GM18867 (cell line): ENCODE results near the gene FCN3.
A peak's percentile ranks its signal among the peaks of the same experiment; 100 is the strongest.

Experiments
- ATAC-seq: cut with Tn5 transposase; IDR thresholded peaks from one replicate; pipeline ENCODE4 v1.9.1; 2021; ENCODE audit warnings: mild to moderate bottlenecking, moderate library complexity; ENCODE audit not compliant: unreplicated experiment

The FCN3 gene

GRCh38 chr1:27343639-27344025, 31.0 kb downstream of the FCN3 start:
- no peak for ATAC-seq

GRCh38 chr1:27342778-27343638, 31.6 kb downstream of the FCN3 start:
- no peak for ATAC-seq

- no peak for ATAC-seq
Observed at GRCh38 chr1:27342391-27342777, 32.2 kb downstream of the FCN3 start.

DNA sequence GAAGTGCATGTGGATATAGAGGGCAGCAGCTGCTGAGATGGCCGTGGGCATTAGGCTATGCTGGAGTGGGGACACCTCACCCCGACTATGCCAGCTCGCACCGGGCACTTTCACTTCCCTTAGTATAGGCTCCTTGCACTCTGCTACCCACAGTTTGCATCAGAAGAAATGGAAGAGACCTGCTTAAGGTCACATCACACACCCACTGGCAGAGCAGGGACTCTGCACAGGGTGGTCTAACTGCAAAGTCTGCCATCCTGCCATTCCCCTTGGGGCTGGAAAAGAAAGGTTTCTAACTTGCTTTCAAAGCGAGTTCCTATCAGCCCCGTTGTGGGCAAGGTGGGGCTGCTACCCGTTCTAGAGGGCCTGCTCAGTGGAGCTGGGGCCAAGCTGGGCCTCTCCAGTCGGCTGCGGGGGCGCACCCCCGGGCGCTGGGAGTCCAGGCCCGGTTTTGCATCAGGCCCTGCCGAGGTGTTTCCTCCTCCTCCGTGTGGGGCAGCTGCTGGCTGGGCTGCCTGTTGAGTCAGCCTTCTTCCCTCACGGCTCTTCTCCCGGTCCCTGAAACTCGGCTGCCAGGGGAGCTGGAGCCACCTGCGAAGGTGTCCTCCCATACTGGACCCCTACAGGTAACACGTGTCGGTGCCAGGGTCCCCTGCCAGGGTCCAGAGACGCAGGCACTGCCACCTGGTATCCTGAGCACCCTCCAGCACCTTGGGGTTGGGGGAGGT, 32.9 kb downstream of the FCN3 start, which contains the start of gene SYTL1:
Gene SYTL1, plus strand, starts transcription at position 498 of the 728 bp plus-strand sequence. CDS start 3,313 bp downstream, outside the sequence.
- peak; percentile 55 for ATAC-seq

DNA sequence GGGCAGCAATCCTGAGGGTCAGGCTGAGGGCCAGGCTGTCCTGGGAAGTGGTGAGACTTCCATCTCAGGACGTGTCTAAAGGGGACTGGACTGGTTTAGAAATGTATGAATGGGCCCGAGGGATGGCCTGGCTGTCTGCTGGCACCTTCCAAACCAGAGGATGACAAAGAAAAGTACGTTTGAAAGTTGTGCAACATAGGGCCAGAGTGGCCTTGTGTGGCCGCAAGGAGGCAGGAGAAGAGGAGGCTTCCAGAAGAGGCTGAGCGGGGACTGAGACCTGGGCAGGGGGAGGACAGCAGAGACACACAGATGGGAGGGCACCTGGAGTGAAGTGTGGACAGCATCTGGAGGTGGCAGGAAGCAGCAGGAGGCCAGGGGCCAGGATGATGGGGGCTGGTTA, 35.4 kb downstream of the FCN3 start:
- no peak for ATAC-seq

GRCh38 chr1:27338751-27339150, 35.9 kb downstream of the FCN3 start:
- ATAC-seq, result no peak

- no peak for ATAC-seq
Observed at GRCh38 chr1:27336756-27337155, 37.9 kb downstream of the FCN3 start.

DNA sequence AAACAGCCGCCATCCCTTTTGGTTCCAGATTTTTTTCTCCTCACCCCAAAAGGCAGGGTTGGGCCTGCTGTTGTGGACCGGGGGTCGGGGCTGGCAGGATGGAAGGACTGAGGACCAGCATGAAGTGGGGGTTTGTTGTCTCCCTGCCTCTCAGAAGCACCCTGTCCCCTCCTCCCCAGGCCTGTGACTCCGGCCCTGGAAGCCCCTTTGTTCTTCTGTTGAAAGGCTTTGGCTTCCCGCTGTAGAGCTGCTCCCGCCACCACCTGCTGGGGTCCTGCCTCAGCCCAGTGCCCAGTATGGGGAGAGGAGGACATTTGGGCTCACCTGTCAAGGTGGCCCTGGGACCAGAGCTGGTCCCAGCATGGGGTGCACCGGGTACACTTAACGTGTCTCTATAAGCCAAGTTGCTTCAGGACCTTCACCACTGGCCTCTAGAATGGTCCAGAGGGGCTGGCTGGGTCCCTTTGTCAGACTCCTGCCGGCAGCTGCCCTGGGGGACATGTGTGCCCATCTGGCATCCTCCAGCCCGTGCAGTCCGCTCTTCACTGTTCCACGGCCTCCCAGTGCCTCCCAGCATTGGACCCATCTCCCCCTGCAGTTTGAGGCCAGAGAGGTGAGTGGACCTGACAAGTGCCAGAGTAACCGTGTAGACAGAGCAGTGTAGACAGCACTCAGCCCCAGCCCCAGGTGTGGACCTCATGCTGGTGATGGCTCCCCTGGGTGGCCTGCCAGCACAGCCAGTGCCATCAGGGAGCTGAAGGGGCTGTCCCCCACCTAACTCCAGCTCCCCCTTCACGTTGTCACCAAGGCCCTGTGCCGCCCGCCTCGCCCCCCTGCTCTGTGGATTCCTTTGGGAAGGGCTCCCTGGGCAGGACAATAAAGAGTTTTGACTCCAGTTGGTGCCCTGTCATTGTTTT, 38.9 kb downstream of the FCN3 start:
- ATAC-seq, result no peak

DNA sequence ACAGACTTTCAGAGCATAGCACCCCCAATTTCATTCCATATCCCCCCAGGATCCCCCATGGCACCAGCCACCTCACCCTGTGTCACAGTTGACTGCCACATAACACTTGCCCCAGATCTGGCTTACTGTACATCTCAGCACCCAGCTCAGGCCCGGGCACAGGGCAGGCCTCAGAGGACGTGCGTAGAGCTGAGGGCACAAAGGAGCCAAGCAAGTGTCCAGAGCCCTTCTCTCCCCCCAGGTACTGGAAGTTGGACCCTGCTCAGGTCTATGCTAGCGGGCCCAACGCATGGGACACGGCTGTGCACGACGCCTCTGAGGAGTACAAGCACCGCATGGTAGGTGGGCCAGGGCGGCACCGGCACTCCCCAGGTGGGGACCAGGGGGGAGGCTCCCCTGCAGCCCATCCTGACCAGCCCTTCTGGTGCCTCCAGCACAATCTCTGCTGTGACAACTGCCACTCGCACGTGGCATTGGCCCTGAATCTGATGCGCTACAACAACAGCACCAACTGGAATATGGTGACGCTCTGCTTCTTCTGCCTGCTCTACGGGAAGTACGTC, 40.8 kb downstream of the FCN3 start:
- ATAC-seq, result no peak

DNA sequence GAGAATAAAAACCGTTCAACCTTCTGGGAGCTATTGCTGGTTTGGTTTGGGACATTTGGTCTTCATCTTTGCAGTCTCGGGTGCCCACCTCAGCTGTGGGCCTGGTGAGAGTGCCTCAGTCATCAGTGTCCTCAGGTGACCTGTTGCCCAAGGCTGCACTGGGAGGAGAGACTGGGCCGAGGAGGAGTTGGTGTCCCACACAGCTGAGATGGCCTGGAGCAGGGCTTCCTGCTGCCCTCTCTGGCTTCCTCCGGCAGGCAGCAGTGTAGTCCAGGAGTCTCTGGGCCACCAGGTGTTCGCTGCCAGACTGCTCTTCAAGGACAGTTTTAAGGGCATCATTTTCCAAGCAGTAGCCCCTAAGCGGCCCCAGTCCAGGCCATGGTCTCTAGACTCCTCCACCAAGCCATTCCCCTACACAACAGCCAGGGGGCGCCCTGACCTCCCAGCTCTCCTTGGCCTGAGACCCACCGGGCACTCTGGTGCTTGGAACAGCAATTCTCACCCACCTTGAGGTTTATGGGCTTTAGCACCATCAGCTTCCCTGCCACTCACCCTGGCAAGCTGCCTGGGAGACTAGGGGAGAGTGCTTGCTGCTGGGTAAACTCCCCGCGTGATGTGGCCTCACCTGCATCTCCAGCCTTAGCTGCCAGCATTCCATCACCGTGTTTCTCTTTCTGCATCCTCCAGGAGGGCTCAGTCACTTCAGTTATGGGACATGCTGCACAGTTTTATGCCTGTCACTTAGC, 41.9 kb downstream of the FCN3 start:
- ATAC-seq, result no peak

DNA sequence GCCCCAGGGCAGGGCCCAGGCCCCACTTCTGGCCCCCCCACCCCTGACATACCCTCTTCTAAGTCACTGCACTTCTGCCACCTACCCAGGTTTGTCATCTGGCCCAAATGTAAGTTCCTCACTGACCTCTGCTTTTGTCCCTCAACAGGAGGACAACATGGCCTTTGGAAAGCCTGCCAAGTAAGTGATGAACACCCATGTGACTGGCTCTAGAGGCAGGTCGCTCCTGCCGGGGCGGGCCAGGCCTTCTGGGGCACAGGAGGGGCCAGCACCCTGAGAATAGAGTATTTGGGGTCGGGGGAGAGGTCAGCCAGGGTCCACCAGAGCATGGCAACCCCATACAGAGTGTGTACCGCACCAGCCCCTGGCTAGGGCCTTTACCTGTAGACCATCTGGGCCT, 42.7 kb downstream of the FCN3 start:
- ATAC-seq, result no peak

DNA sequence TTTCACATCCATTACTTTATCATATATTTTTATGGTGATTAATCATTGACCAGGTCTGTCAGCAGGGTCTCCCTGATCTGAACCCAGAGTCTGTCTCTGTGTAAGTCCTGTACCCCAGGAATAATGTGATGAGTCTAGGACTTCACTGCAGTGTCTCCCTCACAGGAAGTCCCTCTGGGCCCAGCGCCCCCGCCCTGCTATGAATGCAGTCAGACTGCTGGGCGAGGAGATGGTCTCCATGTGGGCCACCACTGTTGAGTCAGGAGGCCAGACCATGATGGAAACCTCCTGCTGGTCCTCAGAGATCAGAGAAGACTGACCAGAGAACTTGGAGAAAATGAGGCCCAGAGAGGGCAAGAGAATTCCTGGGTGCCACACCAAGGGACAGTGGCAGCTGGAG, 43.2 kb downstream of the FCN3 start:
- ATAC-seq, result no peak

DNA sequence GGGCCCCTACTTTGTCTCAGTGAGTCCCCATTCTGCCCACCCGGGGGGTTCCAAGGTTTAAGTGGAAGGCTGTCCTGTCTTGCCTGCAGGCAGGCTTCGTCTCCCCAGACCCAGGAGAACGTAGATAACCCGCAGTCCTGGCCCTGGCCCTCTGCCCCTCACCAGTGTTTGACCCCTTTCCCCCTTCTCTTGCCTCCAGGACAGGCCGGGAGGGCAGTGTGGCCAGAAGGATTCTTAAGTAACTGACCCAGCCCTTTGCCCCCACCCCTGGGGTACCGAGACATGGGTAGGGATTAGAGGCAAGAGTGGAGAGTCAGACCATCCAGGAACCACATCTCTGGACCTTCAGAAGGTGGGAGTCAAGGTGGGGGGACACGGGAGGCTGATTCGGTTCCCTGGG, 43.8 kb downstream of the FCN3 start:
- no peak for ATAC-seq

DNA sequence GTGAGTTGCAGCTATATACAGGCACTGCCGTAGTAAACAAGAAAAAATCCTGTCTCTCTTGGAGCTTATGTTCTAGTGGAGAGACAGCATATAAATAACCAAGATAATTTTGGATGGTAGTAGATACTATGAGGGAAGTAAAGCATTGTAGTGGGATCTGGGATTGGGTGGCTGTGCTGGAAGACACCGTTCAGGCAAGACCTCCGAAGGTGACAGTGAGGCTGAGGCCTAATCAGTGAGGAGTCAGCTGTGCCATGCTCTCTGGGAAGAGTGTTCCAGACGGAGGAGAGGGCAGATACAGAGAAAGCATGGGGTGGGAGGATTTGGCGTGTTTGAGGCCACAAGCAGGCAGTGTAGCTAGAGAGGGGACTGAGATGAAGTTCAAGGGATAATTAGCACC, 46.7 kb downstream of the FCN3 start:
- ATAC-seq, result no peak

GRCh38 chr1:27325286-27325685, 49.3 kb downstream of the FCN3 start:
- ATAC-seq, result no peak

- ATAC-seq, result no peak
Observed at GRCh38 chr1:27322569-27323240, 51.9 kb downstream of the FCN3 start.

DNA sequence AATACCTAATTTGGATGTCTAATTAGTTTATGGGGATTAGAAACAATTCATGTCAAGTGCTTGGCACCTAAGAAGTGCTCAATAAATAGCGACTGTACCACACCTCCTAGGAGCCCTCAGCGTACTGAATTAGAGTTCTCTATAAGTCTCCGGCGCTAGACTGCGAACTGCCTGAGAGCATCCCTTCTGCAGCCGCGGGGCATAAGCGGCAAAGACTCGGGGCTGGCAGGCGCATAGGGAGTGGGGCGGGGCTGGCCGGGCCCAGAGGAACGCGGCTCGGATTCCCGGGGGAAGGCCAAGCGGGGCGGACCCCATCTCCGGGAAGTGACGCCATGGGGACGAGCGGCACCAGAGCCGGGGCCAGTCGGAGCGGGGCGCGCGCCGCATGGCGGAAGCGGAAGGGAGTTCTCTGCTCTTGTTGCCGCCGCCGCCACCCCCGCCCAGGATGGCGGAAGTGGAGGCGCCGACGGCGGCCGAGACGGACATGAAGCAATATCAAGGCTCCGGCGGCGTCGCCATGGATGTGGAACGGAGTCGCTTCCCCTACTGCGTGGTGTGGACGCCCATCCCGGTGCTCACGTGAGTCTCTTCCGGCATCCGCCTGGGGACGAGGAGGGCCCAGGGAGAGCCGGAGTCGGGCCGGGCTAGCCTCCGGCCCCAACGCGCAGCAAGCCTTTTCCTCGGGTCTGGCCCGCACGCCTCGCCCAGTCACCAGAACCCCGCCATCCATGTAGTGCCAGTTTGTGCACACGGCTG, 52.6 kb downstream of the FCN3 start, which contains the start of gene TMEM222:
Gene TMEM222, plus strand, starts transcription at position 351 of the 756 bp plus-strand sequence. Its CDS starts 35 bp downstream, at position 386.
- ATAC-seq, result peak; percentile 91
